Stimulated activated CD8-positive, alpha-beta memory T cell treated with anti-CD3 and anti-CD28 coated beads, Interleukin-12 subunit alpha, Interleukin-12 subunit beta, amount 100 ng/mL, for 24 hours (primary cell): Measurements from ENCODE around the gene OGFR.

Experiments used
- DNase-seq: peaks from one replicate; pipeline ENCODE4 v3.0.0-alpha.2; 2020; ENCODE audit errors: extremely low read depth

Gene OGFR

GRCh38 chr20:62799873-62800272, 4.8 kb upstream of the OGFR start:
- no peak for DNase-seq

GRCh38 chr20:62800314-62801259, 4.0 kb upstream of the OGFR start:
- DNase-seq = no peak

- DNase-seq = no peak
These were observed 3.2 kb upstream of the OGFR start for GRCh38 chr20:62801284-62802010.

GRCh38 chr20:62802026-62802712, 2.5 kb upstream of the OGFR start:
- DNase-seq = no peak

GRCh38 chr20:62804021-62804626, 511 bp upstream of the OGFR start:
- no peak for DNase-seq

- no peak for DNase-seq
These were observed 598 bp downstream of the OGFR start for GRCh38 chr20:62805155-62805710.

- no peak for DNase-seq
These were observed 1.2 kb downstream of the OGFR start for GRCh38 chr20:62805711-62806382.

GRCh38 chr20:62806383-62807050, 1.9 kb downstream of the OGFR start:
- DNase-seq = no peak

- no peak for DNase-seq
These were observed 3.0 kb downstream of the OGFR start for GRCh38 chr20:62807444-62808210.

GRCh38 chr20:62808211-62808865, 3.7 kb downstream of the OGFR start:
- DNase-seq = peak; percentile 40

- no peak for DNase-seq
These were observed 5.1 kb downstream of the OGFR start for GRCh38 chr20:62809530-62810428.

- DNase-seq = no peak
These were observed 6.7 kb downstream of the OGFR start for GRCh38 chr20:62811320-62811719.

GRCh38 chr20:62811720-62812119, 7.1 kb downstream of the OGFR start:
- no peak for DNase-seq

- no peak for DNase-seq
These were observed 7.7 kb downstream of the OGFR start for GRCh38 chr20:62812181-62812906.

GRCh38 chr20:62812907-62813200, 8.2 kb downstream of the OGFR start:
- DNase-seq = no peak

- DNase-seq = no peak
These were observed 9.0 kb downstream of the OGFR start for GRCh38 chr20:62813588-62813987.

GRCh38 chr20:62814060-62814708, 9.5 kb downstream of the OGFR start:
- DNase-seq = no peak
